ENCODE data around the gene CTRL. TPM values are rescaled to one million over a fixed set of nuclear protein-coding genes. Genes with fewer than 3 reads are reported as not detected.

Gene CTRL
- total RNA-seq, 2 donors from 2014 or later: 6.7 to 8.4 TPM

DNA sequence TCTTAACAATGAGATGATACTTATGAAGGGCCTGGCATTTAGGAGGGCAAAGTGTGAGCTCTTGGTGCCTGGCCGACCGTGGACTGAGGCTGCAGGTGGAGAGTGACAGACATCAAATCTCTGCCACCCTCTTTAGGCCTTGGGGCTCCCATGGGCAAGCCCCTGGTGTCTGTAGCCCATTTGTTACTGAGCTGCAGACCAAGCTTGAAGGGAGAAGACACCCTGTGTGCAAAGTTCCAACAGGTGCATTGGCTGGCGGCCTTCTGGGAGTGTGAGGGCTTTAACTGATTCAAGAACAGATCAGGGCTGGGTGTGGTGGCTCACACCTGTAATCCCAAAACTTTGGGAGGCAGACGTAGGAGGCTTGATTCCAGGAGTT lies 789 bp upstream of the CTRL start:
- no peak for DNase-seq
- Mint-ChIP-seq H3K4me1 (peaks cover 30% of the 10 kb centered on the region), H3K27me3 (no peaks in the 10 kb centered on the region), H3K4me3 (no peak overlapping the region), H3K36me3 (ENCODE audit: low read depth) (peaks cover 7% of the 10 kb centered on the region), H3K27ac (no peak overlapping the region)
- H3K9me3 ChIP-seq (ENCODE audit: control insufficient read depth, low read length, poor library complexity, severe bottlenecking): no peaks in the 10 kb centered on the region
- no peak for ATAC-seq

- H3K27me3 Mint-ChIP-seq: no peaks in the 10 kb centered on the region
- H3K4me3 Mint-ChIP-seq: no peak overlapping the region
- H3K4me1 Mint-ChIP-seq: peaks cover 23% of the 10 kb centered on the region
- DNase-seq: no peak
- no peaks in the 10 kb centered on the region for H3K9me3 ChIP-seq (ENCODE audit: control insufficient read depth, low read length, poor library complexity, severe bottlenecking)
- no peak overlapping the region for H3K27ac Mint-ChIP-seq
- ATAC-seq: no peak
- peaks cover 3% of the 10 kb centered on the region for H3K36me3 Mint-ChIP-seq (ENCODE audit: low read depth)
These were observed 917 bp downstream of the CTRL start for GRCh38 chr16:67930678-67931211.

- Mint-ChIP-seq H3K27ac (no peak overlapping the region), H3K27me3 (no peaks in the 10 kb centered on the region), H3K4me1 (peaks cover 23% of the 10 kb centered on the region), H3K36me3 (ENCODE audit: low read depth) (no peaks in the 10 kb centered on the region), H3K4me3 (no peak overlapping the region)
- DNase-seq: no peak
- ATAC-seq: no peak
- no peaks in the 10 kb centered on the region for H3K9me3 ChIP-seq (ENCODE audit: control insufficient read depth, low read length, poor library complexity, severe bottlenecking)
These were observed 1.5 kb downstream of the CTRL start for GRCh38 chr16:67930191-67930590.

- DNase-seq: peak; percentile 51 to 74 (median 57)
- H3K9me3 ChIP-seq (ENCODE audit: control insufficient read depth, low read length, poor library complexity, severe bottlenecking): no peaks in the 10 kb centered on the region
- peak; percentile 89 for ATAC-seq
- H3K27ac Mint-ChIP-seq: no peak overlapping the region
- no peak overlapping the region for H3K4me3 Mint-ChIP-seq
- no peaks in the 10 kb centered on the region for H3K36me3 Mint-ChIP-seq (ENCODE audit: low read depth)
- H3K4me1 Mint-ChIP-seq: peaks cover 18% of the 10 kb centered on the region
- H3K27me3 Mint-ChIP-seq: no peaks in the 10 kb centered on the region
These were observed 2.9 kb downstream of the CTRL start for GRCh38 chr16:67928561-67929364.

DNA sequence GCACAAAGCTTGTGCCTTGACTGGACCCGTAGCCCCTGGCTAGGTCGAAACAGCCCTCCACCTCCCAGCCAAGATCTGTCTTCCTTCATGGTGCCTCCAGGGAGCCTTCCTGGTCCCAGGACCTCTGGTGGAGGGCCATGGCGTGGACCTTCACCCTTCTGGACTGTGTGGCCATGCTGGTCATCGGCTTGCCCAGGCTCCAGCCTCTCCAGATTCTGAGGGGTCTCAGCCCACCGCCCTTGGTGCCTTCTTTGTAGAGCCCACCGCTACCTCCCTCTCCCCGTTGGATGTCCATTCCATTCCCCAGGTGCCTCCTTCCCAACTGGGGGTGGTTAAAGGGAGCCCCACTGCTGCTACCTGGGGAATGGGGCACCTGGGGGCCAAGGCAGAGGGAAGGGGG lies 3.5 kb downstream of the CTRL start:
- Mint-ChIP-seq H3K27me3 (no peaks in the 10 kb centered on the region), H3K27ac (no peak overlapping the region), H3K36me3 (ENCODE audit: low read depth) (no peaks in the 10 kb centered on the region), H3K4me3 (no peak overlapping the region), H3K4me1 (peaks cover 18% of the 10 kb centered on the region)
- no peak for ATAC-seq
- DNase-seq: no peak
- no peaks in the 10 kb centered on the region for H3K9me3 ChIP-seq (ENCODE audit: control insufficient read depth, low read length, poor library complexity, severe bottlenecking)

- H3K9me3 ChIP-seq (ENCODE audit: control insufficient read depth, low read length, poor library complexity, severe bottlenecking): no peaks in the 10 kb centered on the region
- no peak for ATAC-seq
- H3K4me1 Mint-ChIP-seq: peaks cover 18% of the 10 kb centered on the region
- H3K36me3 Mint-ChIP-seq (ENCODE audit: low read depth): no peaks in the 10 kb centered on the region
- DNase-seq: no peak
- H3K27me3 Mint-ChIP-seq: no peaks in the 10 kb centered on the region
- no peak overlapping the region for H3K4me3 Mint-ChIP-seq
- H3K27ac Mint-ChIP-seq: no peak overlapping the region
These were observed 4.3 kb downstream of the CTRL start for GRCh38 chr16:67927131-67927941.

- ATAC-seq (no peak), DNase-seq (no peak)
- Mint-ChIP-seq H3K27me3 (no peaks in the 10 kb centered on the region), H3K4me3 (no peak overlapping the region), H3K4me1 (peaks cover 22% of the 10 kb centered on the region), H3K36me3 (ENCODE audit: low read depth) (no peaks in the 10 kb centered on the region), H3K27ac (peak overlapping the region; percentile 29)
- no peaks in the 10 kb centered on the region for H3K9me3 ChIP-seq (ENCODE audit: control insufficient read depth, low read length, poor library complexity, severe bottlenecking)
These were observed 5.4 kb downstream of the CTRL start for GRCh38 chr16:67926181-67926750.

DNA sequence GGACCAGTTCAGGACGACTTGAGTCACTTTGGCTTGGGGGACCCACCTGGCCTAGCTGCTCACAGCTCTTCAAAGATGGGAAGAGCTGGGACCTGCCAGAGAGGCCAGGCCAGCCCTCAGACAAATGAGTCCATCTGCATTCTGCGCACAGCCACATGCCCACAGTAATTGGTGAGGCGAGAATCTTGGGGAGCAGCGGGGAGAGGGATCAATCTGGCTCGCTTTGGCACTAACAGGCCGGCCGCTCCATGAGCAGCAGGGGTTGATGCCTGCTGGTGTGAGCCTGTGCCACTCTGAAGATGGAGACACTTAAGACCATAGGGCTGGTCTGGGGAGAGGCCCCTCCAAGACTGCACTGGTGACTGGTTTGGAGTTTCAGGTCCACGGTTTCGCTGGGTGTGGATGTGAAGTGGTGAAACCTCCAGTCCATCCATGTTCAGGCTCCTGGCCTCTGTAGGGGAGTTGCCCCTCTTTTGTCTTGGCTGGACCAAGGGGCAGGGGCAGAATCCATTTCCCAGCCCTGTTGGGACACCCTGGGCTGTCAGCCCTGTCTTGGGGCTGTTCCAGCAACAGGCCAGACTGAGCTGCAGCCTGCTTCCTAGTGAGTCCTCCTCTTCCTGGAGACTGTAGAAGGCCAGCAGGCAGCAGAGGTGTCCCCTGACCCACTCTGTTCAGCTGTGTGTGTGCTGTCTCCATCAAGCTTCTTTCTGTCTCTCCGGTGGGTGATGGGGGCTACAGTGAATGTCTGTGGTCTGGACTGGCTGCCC lies 7.3 kb downstream of the CTRL start:
- Mint-ChIP-seq H3K36me3 (ENCODE audit: low read depth) (no peaks in the 10 kb centered on the region), H3K4me3 (no peak overlapping the region), H3K27me3 (no peaks in the 10 kb centered on the region), H3K27ac (no peak overlapping the region), H3K4me1 (peaks cover 25% of the 10 kb centered on the region)
- no peak for DNase-seq
- no peaks in the 10 kb centered on the region for H3K9me3 ChIP-seq (ENCODE audit: control insufficient read depth, low read length, poor library complexity, severe bottlenecking)
- no peak for ATAC-seq

- DNase-seq (no peak), ATAC-seq (no peak)
- Mint-ChIP-seq H3K27me3 (no peaks in the 10 kb centered on the region), H3K27ac (no peak overlapping the region), H3K4me1 (peaks cover 23% of the 10 kb centered on the region), H3K36me3 (ENCODE audit: low read depth) (no peaks in the 10 kb centered on the region), H3K4me3 (no peak overlapping the region)
- H3K9me3 ChIP-seq (ENCODE audit: control insufficient read depth, low read length, poor library complexity, severe bottlenecking): no peaks in the 10 kb centered on the region
These were observed 8.1 kb downstream of the CTRL start for GRCh38 chr16:67923414-67924116.

GRCh38 chr16:67922740-67923139 lies 8.9 kb downstream of the CTRL start:
- no peaks in the 10 kb centered on the region for H3K27me3 Mint-ChIP-seq
- no peak overlapping the region for H3K4me3 Mint-ChIP-seq
- no peak for DNase-seq
- H3K9me3 ChIP-seq (ENCODE audit: control insufficient read depth, low read length, poor library complexity, severe bottlenecking): no peaks in the 10 kb centered on the region
- H3K27ac Mint-ChIP-seq: peak overlapping the region; percentile 65
- no peak for ATAC-seq
- peaks cover 16% of the 10 kb centered on the region for H3K4me1 Mint-ChIP-seq
- H3K36me3 Mint-ChIP-seq (ENCODE audit: low read depth): peaks cover under 1% of the 10 kb centered on the region

DNA sequence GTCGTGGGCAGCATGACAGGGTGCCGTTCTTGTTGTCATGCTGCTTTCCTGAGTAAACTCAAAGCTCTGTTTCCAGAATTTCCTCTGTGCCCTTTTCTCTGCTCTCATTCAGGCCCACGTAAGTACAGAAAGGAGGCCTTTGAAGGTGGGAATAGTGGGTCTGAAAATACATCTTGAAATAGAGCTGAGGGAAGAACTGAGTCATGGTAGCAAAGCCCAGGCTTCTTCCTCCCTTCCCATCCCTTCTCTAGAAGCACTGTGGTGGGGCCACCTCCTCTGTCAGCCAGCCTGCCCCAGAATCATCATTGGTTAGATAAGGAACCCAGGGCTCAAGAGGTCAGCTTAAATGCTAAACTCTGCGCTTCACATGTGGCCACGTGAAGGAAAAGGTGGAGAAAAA lies 9.4 kb downstream of the CTRL start:
- peaks cover 2% of the 10 kb centered on the region for H3K36me3 Mint-ChIP-seq (ENCODE audit: low read depth)

GRCh38 chr16:67919622-67920221 lies 11.9 kb downstream of the CTRL start:
- no peak overlapping the region for H3K27ac Mint-ChIP-seq
- no peak overlapping the region for H3K4me3 Mint-ChIP-seq
- H3K4me1 Mint-ChIP-seq: peaks cover 28% of the 10 kb centered on the region
- peaks cover 2% of the 10 kb centered on the region for H3K36me3 Mint-ChIP-seq (ENCODE audit: low read depth)
- no peak for DNase-seq
- no peaks in the 10 kb centered on the region for H3K27me3 Mint-ChIP-seq
- H3K9me3 ChIP-seq (ENCODE audit: control insufficient read depth, low read length, poor library complexity, severe bottlenecking): no peaks in the 10 kb centered on the region
- ATAC-seq: no peak

More for the DNA sequence above, 9.4 kb downstream of the CTRL start:
- H3K4me1 Mint-ChIP-seq: peaks cover 21% of the 10 kb centered on the region
- no peak for ATAC-seq
- no peaks in the 10 kb centered on the region for H3K27me3 Mint-ChIP-seq
- DNase-seq: no peak
- no peak overlapping the region for H3K4me3 Mint-ChIP-seq
- H3K9me3 ChIP-seq (ENCODE audit: control insufficient read depth, low read length, poor library complexity, severe bottlenecking): no peaks in the 10 kb centered on the region
- H3K27ac Mint-ChIP-seq: peak overlapping the region; percentile 65

All from T-helper 17 cell (primary cell).